HEK293T (cell line): ENCODE measurements around the gene FAM53B.

Experiments used
- HDGF ChIP-seq: fragments of 450-650 bp; IDR thresholded peaks from 2 replicates; pipeline ENCODE4 v1.6.1; 2017; ENCODE audit warnings: antibody characterized with exemption, borderline replicate concordance
- SP1 ChIP-seq: fragments of 450-650 bp; IDR thresholded peaks from 2 replicates; pipeline ENCODE4 v1.6.1; 2017

DNA sequence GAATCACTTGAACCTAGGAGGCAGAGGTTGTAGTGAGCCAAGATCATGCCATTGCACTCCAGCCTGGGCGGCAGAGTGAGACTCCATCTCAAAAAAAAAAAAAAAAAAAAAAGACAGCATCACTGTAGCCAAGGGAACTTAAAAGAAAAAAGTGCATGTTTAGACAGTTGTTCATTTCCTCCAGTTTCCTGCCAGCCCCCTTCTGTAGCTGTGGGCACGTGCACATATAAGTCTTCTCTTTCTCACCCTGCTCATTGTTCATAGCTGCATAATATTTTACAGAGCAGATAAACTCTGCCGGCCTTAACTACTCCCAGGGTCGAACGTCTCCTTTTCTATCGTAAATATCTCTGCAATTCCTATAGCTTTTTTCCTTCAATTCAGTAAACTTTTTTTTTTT lies 149.9 kb downstream of the FAM53B start:
- TF ChIP-seq SP1: no peak
- no peak for TF ChIP-seq HDGF
